Stimulated activated CD4-positive, alpha-beta T cell treated with anti-CD3 and anti-CD28 coated beads, TNF-alpha, amount 100 ng/mL, for 48 hours (primary cell): ENCODE results near the gene KCTD2.
A peak's percentile ranks its signal among the peaks of the same experiment; 100 is the strongest.
"Not testable (repeated sequence)": the region's sequence is repeated elsewhere in the genome, so short reads cannot be mapped to it uniquely, and the experiment has no call there.

Experiments used
- DNase-seq, 3 donors: peaks; one replicate each; pipeline ENCODE4 v3.0.0-alpha.2; 2020; ENCODE audit warnings: low read depth in 3 of 3

Gene KCTD2

GRCh38 chr17:75020331-75021110 is 26.5 kb upstream of the KCTD2 start:
- no peak for DNase-seq

DNA sequence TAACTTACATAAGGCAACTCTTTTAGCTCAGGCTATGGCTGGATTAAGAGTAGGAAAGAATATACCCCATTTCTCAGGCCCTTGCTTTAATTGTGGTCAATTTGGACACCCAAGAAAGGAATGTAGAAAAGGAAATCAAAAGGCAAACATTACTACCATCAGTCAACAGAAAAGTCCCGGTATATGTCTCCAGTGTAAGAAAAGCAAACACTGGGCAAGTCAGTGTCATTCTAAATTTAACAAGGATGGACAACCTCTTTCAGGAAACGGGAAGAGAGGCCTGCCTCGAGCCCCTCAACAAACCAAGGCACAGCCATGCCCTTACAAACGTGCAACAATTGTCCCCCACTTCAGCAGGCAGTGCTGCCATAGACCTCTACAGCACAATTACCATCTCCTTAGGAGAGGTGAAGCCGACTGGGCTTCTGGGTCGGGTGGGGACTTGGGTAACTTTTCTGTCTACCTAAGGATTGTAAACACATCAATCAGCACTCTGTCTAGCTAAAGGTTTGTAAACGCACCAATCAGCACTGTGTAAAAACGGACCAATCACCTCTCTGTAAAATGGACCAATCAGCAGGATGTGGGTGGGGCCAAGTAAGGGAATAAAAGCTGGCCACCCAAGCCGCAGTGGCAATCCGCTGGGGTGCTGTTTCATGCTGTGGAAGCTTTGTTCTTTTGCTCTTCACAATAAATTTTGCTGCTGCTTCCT is 22.2 kb upstream of the KCTD2 start:
- DNase-seq, result no peak

GRCh38 chr17:75025398-75025734 is 21.7 kb upstream of the KCTD2 start:
- not testable (repeated sequence) for DNase-seq

DNA sequence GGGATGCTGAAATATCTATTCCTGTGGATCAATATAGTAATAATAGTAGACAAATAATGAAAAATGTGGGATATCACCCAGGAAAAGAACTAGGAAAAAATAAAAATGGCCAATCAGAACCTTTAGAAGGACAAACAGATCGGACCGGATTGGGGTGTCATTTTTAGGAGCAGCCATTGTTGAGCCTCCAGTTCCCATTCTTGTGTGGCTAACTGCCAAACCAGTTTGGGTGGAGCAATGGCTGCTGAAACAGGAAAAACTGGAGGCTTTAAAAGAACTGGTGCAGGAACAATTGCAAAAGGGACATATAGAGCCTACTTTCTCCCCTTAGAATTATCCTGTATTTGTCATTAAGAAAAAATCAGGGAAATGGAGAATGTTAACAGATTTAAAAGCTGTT is 20.4 kb upstream of the KCTD2 start:
- not testable (repeated sequence) for DNase-seq

DNA sequence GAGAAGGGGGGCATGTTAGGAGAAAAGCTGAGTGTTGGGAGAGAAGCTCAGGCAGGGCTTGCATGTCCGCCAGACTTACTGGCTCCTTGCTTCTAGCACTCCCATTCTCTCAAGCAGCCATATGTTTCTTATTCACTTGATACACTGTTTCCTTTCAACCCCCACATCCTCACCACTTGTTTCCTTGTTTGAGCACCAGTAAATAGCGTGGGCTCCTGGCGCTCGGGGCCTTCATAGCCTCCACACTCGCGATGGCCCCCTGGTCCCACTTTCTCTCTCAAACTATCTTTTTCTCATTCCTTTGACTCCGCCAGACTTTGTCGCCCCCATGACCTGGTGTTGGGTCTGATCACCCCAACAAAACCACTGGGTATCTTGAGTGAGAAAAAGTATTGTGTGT is 16.9 kb upstream of the KCTD2 start:
- DNase-seq, result no peak

GRCh38 chr17:75031972-75032719 is 14.9 kb upstream of the KCTD2 start:
- peak in 2 of 3 donors; percentile 32 to 68 for DNase-seq

DNA sequence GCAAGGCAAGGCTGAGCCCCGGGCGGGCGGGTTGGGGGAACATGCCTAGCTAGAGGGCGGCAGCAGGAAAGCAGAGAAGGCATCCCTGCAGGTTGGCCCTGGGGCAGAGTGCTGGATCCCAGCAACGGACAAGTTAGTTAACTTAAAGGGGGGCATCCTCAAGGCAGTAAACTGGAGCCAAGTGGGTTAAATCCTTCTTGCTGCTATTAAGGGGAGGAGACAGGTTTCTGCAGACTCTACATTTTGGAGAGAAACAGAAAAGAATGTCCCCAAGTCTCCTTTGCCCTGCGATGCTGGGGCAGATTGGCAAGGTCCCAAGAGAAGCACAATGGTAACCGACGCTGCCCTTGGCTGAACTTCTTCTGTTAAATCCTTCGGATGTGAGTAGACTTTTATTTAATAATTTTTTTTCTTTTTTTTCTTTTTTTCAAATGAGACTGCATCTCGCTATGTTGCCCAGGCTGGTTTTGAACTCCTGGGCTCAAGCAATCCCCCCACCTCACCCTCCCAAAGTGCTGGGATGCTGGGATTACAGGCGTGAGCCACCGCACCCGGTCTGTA is 14.2 kb upstream of the KCTD2 start:
- no peak for DNase-seq

DNA sequence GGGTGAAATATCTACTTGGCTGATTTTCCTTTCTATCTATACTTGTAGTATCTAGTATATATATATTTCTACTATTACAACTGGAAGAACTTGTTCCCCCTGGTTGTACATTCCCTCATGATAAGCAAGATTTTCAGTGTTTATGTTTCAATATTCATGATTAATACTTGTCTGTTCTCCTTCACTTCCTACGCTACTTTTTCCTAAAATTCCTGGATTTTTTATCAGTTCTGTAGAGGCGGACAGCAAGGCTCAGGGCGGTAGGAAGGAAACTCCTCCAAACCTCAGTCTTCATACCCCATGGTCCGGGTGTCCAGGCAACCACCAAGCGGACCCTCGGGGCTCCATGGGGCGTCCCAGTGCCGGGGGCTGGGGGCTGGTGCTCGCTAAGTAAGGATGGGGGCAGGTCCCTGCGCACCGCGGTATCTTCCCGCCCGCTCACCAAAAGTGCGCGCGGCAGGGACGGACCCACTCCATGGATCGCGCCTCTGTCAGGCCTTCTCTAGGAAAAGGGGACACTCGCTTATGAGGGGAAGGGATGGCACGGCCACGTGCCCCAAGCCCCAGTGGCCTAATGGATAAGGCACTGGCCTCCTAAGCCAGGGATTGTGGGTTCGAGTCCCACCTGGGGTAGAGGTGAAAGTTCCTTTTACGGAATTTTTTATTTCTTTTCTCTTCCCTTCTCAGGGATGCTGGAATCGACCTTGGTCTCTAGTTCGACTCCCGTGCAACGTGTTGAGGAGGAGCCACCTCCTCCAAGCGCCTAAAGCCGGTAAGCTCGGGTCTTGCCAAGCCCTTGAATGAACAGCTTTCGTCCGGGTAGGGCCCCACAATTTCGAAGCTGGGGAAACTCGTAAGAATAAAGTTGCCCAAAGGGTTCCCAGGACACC is 13.4 kb upstream of the KCTD2 start:
- DNase-seq, result peak; percentile 88 to 95 (median 91)

DNA sequence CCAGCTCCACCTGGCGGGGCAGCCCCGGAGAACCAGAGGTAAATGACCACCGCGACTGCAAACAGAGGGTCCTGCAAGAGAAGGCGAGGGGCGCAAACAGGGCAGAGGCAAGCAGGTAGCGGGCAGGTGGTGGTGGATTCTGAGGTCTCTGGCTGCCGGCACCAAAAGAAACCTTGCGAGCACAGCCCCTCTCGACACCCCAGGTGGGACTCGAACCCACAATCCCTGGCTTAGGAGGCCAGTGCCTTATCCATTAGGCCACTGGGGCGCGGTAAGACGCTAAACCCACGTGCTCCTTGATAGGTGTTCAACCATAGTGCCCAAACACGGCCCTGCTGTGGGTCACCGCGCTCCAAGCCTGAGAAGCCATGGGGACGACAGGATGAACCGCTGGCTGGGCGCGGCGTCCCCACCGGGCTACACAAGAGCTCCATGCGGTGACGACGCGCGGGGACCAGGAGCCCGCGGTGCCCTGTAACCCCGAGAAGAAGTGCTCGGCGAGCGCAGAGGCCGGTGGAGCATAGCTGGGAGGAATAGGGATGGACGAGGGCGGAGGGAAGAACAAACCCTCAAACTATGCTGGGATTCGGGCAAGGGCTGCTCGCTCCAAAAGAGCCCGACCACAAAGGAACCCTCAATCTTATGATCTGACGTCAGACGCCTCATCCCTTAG is 12.7 kb upstream of the KCTD2 start:
- peak; percentile 86 to 96 (median 93) for DNase-seq

DNA sequence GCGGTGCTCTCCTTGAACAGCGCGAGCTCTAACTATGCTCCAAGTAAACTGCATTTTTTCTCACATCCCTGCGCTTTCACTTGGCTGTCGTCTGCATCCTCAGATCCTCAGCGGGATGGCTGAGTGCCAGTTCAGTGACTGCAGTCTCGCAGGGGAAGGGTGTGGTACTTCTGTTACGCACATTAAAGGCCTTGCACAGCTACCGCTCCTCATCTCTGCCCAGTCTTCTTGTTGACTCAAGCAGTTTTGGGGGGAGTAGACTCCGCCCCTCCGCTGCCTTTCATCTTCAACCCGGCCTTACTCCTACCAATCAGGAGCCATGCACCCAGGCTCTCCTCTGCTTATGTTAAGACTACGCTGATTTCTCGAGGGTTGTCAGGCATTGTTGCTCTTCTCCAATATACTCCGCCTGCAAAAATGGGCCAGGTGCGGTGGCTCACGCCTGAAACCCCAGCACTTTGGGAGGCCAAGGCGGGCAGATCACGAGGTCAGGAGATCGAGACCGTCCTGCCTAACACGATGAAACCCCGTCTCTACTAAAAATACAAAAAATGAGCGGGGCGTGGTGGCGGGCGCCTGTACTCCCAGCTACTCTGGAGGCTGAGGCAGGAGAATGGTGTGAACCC is 10.3 kb upstream of the KCTD2 start:
- DNase-seq, result peak; percentile 57 to 72 (median 65)

DNA sequence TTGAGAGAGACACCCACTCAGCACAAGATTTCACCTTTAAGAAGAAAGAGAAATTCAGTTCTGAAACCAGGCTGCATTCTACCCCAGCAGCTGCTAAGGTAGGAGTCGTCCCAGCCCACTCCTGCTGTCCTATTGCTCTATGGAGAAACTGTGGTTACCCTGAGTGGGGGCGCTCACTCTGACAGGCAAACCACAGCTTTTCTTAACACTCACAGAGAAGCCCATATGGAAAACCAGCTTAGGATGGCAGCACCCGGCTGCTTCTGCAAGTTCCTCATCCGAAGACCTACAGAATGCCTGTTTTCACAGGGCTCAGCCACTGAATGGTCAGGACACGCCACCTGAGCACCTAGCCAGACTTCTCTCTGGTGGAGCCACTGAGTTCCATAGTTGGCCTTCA is 7.8 kb upstream of the KCTD2 start:
- DNase-seq, result no peak

- no peak for DNase-seq
These were observed 5.3 kb upstream of the KCTD2 start for GRCh38 chr17:75041656-75042280.

- DNase-seq, result not testable (repeated sequence)
These were observed 3.2 kb upstream of the KCTD2 start for GRCh38 chr17:75043789-75044188.

- DNase-seq, result no peak
These were observed 2.3 kb upstream of the KCTD2 start for GRCh38 chr17:75044716-75045115.

DNA sequence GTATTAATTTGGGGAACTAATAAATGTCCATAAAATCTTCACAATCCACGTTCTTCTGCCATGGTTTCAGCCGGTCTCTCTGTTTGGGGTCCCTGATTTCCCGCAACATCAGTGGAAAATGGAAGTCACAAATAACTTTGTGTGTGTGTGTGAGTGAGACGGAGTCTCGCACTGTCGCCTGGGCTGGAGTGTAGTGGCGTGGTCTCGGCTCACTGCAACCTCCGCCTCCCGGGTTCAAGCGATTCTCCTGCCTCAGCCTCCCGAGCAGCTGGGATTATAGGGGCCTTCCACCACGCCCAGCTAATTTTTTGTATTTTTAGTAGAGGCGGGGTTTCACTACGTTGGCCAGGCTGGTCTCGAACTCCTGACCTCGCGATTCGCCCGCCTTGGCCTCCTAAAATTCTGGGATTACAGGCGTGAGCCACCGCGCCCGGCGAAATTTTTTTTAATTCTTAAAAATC is 1.0 kb upstream of the KCTD2 start:
- DNase-seq, result not testable (repeated sequence)

DNA sequence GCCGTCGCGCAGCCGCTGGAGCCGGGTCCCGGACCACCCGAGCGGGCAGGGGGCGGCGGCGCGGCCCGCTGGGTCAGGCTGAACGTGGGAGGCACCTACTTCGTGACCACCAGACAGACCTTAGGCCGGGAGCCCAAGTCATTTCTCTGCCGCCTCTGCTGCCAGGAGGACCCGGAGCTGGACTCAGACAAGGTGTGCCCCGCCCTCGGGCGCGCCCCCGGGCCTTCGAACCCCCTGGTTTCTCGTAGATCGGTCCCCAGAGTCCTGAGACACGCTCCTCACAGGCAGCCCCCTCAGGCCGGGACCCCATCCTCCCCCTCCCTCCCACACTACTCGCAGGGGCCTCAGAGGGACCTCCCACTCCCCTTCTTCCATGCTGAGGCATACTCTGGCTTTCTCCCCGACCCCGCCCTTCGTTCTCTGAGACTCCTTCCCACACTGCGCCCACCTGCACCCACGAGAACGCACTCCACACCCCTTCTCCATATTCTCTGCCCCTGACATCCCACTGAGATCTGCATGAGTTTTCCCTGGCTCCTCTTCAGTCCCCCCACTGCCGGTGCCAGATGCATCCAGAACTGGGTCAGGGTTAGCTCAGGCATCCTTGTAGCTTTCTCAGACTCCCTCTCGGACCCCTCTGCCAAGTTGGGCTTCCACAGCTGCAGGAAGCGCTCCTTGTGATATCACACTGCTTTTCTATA is 523 bp downstream of the KCTD2 start:
- DNase-seq, result no peak

DNA sequence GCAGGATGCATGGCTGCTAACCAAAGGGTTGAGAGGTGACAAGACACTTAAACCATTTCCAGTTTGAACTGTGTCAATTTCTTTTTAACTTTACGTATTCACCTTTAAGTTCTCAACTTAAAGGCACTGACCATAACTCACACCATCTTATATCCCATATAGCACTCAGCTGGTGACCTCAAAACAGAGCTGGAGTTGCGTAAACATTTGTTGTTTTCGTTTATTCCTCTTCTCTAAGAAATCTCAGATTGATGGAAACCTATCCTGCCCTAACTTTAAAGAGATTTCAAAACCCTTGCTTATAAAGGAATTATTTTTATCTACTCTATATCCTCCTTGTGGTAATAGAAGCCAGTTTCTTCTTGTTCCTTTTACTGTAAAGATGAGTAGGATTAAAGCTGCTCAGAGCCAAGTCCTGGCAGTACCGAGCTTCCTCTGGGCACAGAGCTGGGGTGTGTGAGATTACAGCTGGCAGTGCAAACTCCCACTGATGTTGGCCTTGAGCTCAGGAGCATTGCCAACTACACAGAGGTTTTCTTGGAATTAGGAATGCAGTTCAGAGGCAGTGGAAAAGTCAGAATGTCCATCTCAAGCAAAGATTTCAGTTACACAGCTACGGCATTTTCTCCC is 1.3 kb downstream of the KCTD2 start:
- no peak for DNase-seq

- no peak for DNase-seq
These were observed 2.0 kb downstream of the KCTD2 start for GRCh38 chr17:75049057-75049456.

DNA sequence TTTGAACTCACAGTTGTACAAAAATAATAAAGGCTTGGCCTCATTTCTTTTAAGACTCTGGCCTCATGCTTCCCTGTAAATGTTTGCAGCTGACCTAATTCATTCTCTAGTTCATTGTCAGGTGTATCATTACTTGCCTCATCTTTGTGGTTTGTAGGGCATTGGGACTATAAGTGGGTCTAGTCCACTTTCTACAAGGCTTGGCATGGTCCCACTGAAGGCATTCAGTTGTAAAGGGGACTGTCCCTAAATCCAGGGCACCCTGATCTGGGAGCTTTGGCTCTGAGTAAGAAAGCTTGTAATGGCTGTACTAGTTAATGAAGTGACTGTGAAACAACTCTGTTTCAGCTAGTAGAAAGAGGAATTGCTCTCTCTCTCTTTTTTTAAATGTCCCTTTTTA is 2.7 kb downstream of the KCTD2 start:
- DNase-seq, result no peak
